SJSA1 (cell line): ENCODE data around the gene UBL4B. TPM values are rescaled to one million over a fixed set of nuclear protein-coding genes. Genes with fewer than 3 reads are reported as not detected.
A peak's percentile ranks its signal among the peaks of the same experiment; 100 is the strongest.

Experiments used
- DNase-seq, 2 experiments: peaks; one replicate each; pipeline ENCODE4 v3.0.0-alpha.2; 2015 to 2020; ENCODE audit warnings: low spot score in 2 of 2, low read depth in 1 of 2
- H3K27ac ChIP-seq: fragments of 250-450 bp; sonication (Bioruptor Pico); 2 replicates; pipeline ENCODE4 v1.5.1; 2020; ENCODE audit warnings: mild to moderate bottlenecking, moderate library complexity
- H3K27me3 ChIP-seq: fragments of 250-450 bp; sonication (Bioruptor Pico); replicated peaks from 2 replicates; pipeline ENCODE4 v1.5.1; 2020; ENCODE audit warnings: mild to moderate bottlenecking, moderate library complexity
- H3K36me3 ChIP-seq: fragments of 250-450 bp; sonication (Bioruptor Pico); 2 replicates; pipeline ENCODE4 v1.5.1; 2020; ENCODE audit warnings: mild to moderate bottlenecking
- H3K4me1 ChIP-seq: fragments of 250-450 bp; sonication (Bioruptor Pico); replicated peaks from 2 replicates; pipeline ENCODE4 v1.6.1; 2021; ENCODE audit warnings: mild to moderate bottlenecking
- H3K4me3 ChIP-seq: fragments of 250-450 bp; sonication (Bioruptor Pico); 2 replicates; pipeline ENCODE4 v1.5.1; 2020; ENCODE audit warnings: mild to moderate bottlenecking
- H3K9me3 ChIP-seq: fragments of 250-450 bp; sonication (Bioruptor Pico); replicated peaks from 2 replicates; pipeline ENCODE4 v1.5.1; 2020; ENCODE audit warnings: mild to moderate bottlenecking
- total RNA-seq: library from RNA; depleted of rRNA; stranded (reverse); fragments of >200 nt; shearing (Covaris generic); gene quantifications from 2 replicates; pipeline ENCODE4 v1.2.3, GENCODE V29; 2014

The UBL4B gene
- total RNA-seq, 1 experiment from 2014 or later, result not detected

- no peaks in the 10 kb centered on the region for H3K36me3 ChIP-seq
- H3K4me3 ChIP-seq, result no peak overlapping the region
- peaks cover 17% of the 10 kb centered on the region; the same call in 1 of the 2 replicates for H3K27me3 ChIP-seq
- no peaks in the 10 kb centered on the region for H3K4me1 ChIP-seq
- no peak overlapping the region for H3K27ac ChIP-seq
- DNase-seq, result no peak
- H3K9me3 ChIP-seq, result no peaks in the 10 kb centered on the region
Observed at GRCh38 chr1:110091381-110091780, 20.9 kb upstream of the UBL4B start.

GRCh38 chr1:110091791-110092190 lies 20.5 kb upstream of the UBL4B start:
- H3K9me3 ChIP-seq, result no peaks in the 10 kb centered on the region
- H3K27ac ChIP-seq, result no peak overlapping the region
- DNase-seq, result no peak
- H3K36me3 ChIP-seq, result no peaks in the 10 kb centered on the region
- H3K4me3 ChIP-seq, result no peak overlapping the region
- H3K27me3 ChIP-seq, result 0 out of 2 replicates have a peak, but pooled peaks cover 13% of the 10 kb centered on the region
- H3K4me1 ChIP-seq, result no peaks in the 10 kb centered on the region

GRCh38 chr1:110092991-110093390 lies 19.3 kb upstream of the UBL4B start:
- H3K4me1 ChIP-seq, result no peaks in the 10 kb centered on the region
- DNase-seq, result no peak
- H3K27me3 ChIP-seq, result 0 out of 2 replicates have a peak, but pooled peaks cover 10% of the 10 kb centered on the region
- H3K36me3 ChIP-seq, result no peaks in the 10 kb centered on the region
- H3K4me3 ChIP-seq, result no peak overlapping the region
- no peaks in the 10 kb centered on the region for H3K9me3 ChIP-seq
- H3K27ac ChIP-seq, result no peak overlapping the region

- 0 out of 2 replicates have a peak, but pooled peaks cover 7% of the 10 kb centered on the region for H3K27me3 ChIP-seq
- no peaks in the 10 kb centered on the region for H3K4me1 ChIP-seq
- no peak overlapping the region for H3K4me3 ChIP-seq
- no peak overlapping the region for H3K27ac ChIP-seq
- H3K9me3 ChIP-seq, result no peaks in the 10 kb centered on the region
- H3K36me3 ChIP-seq, result no peaks in the 10 kb centered on the region
- DNase-seq, result no peak
Observed at GRCh38 chr1:110094931-110095654, 17.1 kb upstream of the UBL4B start.

GRCh38 chr1:110097507-110098221 lies 14.6 kb upstream of the UBL4B start:
- Histone ChIP-seq H3K4me1 (0 out of 2 replicates have a peak, but pooled peaks cover 4% of the 10 kb centered on the region), H3K36me3 (no peaks in the 10 kb centered on the region), H3K27me3 (0 out of 2 replicates have a peak, but pooled peaks cover 4% of the 10 kb centered on the region), H3K4me3 (no peak overlapping the region), H3K27ac (no peak overlapping the region), H3K9me3 (no peaks in the 10 kb centered on the region)
- no peak for DNase-seq

GRCh38 chr1:110098222-110099026 lies 13.8 kb upstream of the UBL4B start:
- Histone ChIP-seq H3K36me3 (no peaks in the 10 kb centered on the region), H3K27ac (no peak overlapping the region), H3K4me3 (no peak overlapping the region), H3K27me3 (no peaks in the 10 kb centered on the region), H3K4me1 (0 out of 2 replicates have a peak, but pooled peaks cover 4% of the 10 kb centered on the region), H3K9me3 (no peaks in the 10 kb centered on the region)
- no peak for DNase-seq

GRCh38 chr1:110100335-110100734 lies 11.9 kb upstream of the UBL4B start:
- no peaks in the 10 kb centered on the region for H3K27me3 ChIP-seq

GRCh38 chr1:110102081-110102480 lies 10.2 kb upstream of the UBL4B start:
- H3K9me3 ChIP-seq, result no peaks in the 10 kb centered on the region
- H3K4me1 ChIP-seq, result 0 out of 2 replicates have a peak, but pooled peaks cover 4% of the 10 kb centered on the region
- H3K4me3 ChIP-seq, result no peak overlapping the region
- no peaks in the 10 kb centered on the region for H3K27me3 ChIP-seq
- no peak overlapping the region for H3K27ac ChIP-seq
- DNase-seq, result no peak
- no peaks in the 10 kb centered on the region for H3K36me3 ChIP-seq

More at GRCh38 chr1:110100335-110100734, 11.9 kb upstream of the UBL4B start:
- no peak overlapping the region for H3K4me3 ChIP-seq
- no peak overlapping the region for H3K27ac ChIP-seq
- no peaks in the 10 kb centered on the region for H3K9me3 ChIP-seq
- no peaks in the 10 kb centered on the region for H3K36me3 ChIP-seq
- no peak for DNase-seq
- H3K4me1 ChIP-seq, result 0 out of 2 replicates have a peak, but pooled peaks cover 4% of the 10 kb centered on the region

GRCh38 chr1:110106013-110106941 lies 6.0 kb upstream of the UBL4B start:
- Histone ChIP-seq H3K4me1 (0 out of 2 replicates have a peak, but pooled peaks cover 4% of the 10 kb centered on the region), H3K27ac (no peak overlapping the region), H3K27me3 (no peaks in the 10 kb centered on the region; the same call in 1 of the 2 replicates), H3K9me3 (no peaks in the 10 kb centered on the region), H3K4me3 (no peak overlapping the region), H3K36me3 (no peaks in the 10 kb centered on the region)
- DNase-seq, result peak; percentile 33 to 70

- no peak overlapping the region for H3K27ac ChIP-seq
- DNase-seq, result no peak
Observed at GRCh38 chr1:110107867-110108469, 4.3 kb upstream of the UBL4B start.

GRCh38 chr1:110111081-110111480 lies 1.2 kb upstream of the UBL4B start:
- no peaks in the 10 kb centered on the region; the same call in none of the 2 replicates for H3K27me3 ChIP-seq
- DNase-seq, result no peak
- no peak overlapping the region for H3K4me3 ChIP-seq
- no peaks in the 10 kb centered on the region for H3K36me3 ChIP-seq
- no peaks in the 10 kb centered on the region for H3K9me3 ChIP-seq
- no peak overlapping the region for H3K27ac ChIP-seq
- H3K4me1 ChIP-seq, result no peaks in the 10 kb centered on the region

More at GRCh38 chr1:110107867-110108469, 4.3 kb upstream of the UBL4B start:
- no peak overlapping the region for H3K4me3 ChIP-seq
- no peaks in the 10 kb centered on the region; the same call in none of the 2 replicates for H3K27me3 ChIP-seq
- H3K9me3 ChIP-seq, result no peaks in the 10 kb centered on the region
- no peaks in the 10 kb centered on the region for H3K4me1 ChIP-seq
- H3K36me3 ChIP-seq, result no peaks in the 10 kb centered on the region

- Histone ChIP-seq H3K27me3 (no peaks in the 10 kb centered on the region; the same call in none of the 2 replicates), H3K36me3 (no peaks in the 10 kb centered on the region)
- DNase-seq, result no peak
Observed at GRCh38 chr1:110112656-110113055, 413 bp downstream of the UBL4B start.

More at GRCh38 chr1:110112656-110113055, 413 bp downstream of the UBL4B start:
- Histone ChIP-seq H3K9me3 (no peaks in the 10 kb centered on the region), H3K4me1 (no peaks in the 10 kb centered on the region), H3K27ac (no peak overlapping the region), H3K4me3 (no peak overlapping the region)
